Measurements from ENCODE around the gene UCK2. TPM values are rescaled to one million over a fixed set of nuclear protein-coding genes. Genes with fewer than 3 reads are reported as not detected.
A peak's percentile ranks its signal among the peaks of the same experiment; 100 is the strongest.

The UCK2 gene
- total and polyA plus RNA-seq, 2 experiments from 2014 or later: 101 to 149 TPM

- no peaks in the 10 kb centered on the region for H3F3A ChIP-seq (replicated peaks; ENCODE audit: low read depth)
- no peak overlapping the region for H3K27ac Mint-ChIP-seq
- no peak for ATAC-seq
- no peak overlapping the region for H3K4me3 Mint-ChIP-seq
- peak overlapping the region; percentile 38 for H2AFZ ChIP-seq
- no peaks in the 10 kb centered on the region for H3K9me3 Mint-ChIP-seq
- H3K36me3 Mint-ChIP-seq (ENCODE audit: low read depth): no peaks in the 10 kb centered on the region
- H3K4me2 ChIP-seq: no peak overlapping the region
- H3K4me1 Mint-ChIP-seq: no peaks in the 10 kb centered on the region
- H3K4me3 ChIP-seq: no peak overlapping the region
- no peak for DNase-seq (ENCODE audit: low spot score)
- no peaks in the 10 kb centered on the region for H3K27me3 ChIP-seq (ENCODE audit: insufficient read depth)
- H3K4me1 ChIP-seq (ENCODE audit: insufficient read depth): no peaks in the 10 kb centered on the region
- H3K79me2 ChIP-seq (replicated peaks; ENCODE audit: insufficient read depth): no peaks in the 10 kb centered on the region
- no peaks in the 10 kb centered on the region for H3K9me2 ChIP-seq (ENCODE audit: insufficient read depth)
- no peaks in the 10 kb centered on the region for H3K36me3 ChIP-seq (ENCODE audit: insufficient read depth)
- no peaks in the 10 kb centered on the region for H3K27me3 Mint-ChIP-seq (ENCODE audit: insufficient read depth, low read depth, poor library complexity)
- TF ChIP-seq ZNF114 (CRISPR knock-in tag; IDR thresholded peaks at IDR 0.05) (no peak), EZH2phosphoT487 (IDR thresholded peaks at IDR 0.05; ENCODE audit: unreplicated experiment) (no peak), EZH2 (IDR thresholded peaks at IDR 0.05; ENCODE audit: low read depth, unreplicated experiment) (no peak), JUNB (IDR thresholded peaks at IDR 0.05; ENCODE audit: unreplicated experiment) (no peak), CREB1 (CRISPR knock-in tag; IDR thresholded peaks at IDR 0.05; ENCODE audit: low read depth) (no peak), ZNF462 (CRISPR knock-in tag; IDR thresholded peaks at IDR 0.05) (no peak), REST (IDR thresholded peaks at IDR 0.05; ENCODE audit: unreplicated experiment) (no peak), ZNF331 (CRISPR knock-in tag; IDR thresholded peaks at IDR 0.05; ENCODE audit: low read depth) (no peak), NANOG (IDR thresholded peaks at IDR 0.05; ENCODE audit: borderline replicate concordance) (no peak), CTCF (conservative IDR thresholded peaks at IDR 0.05; ENCODE audit: low read depth in 2 of 2) (no peak), ETS1 (IDR thresholded peaks at IDR 0.05) (no peak), POLR2AphosphoS5 (IDR thresholded peaks at IDR 0.05; ENCODE audit: low read depth) (no peak), STAT1 (IDR thresholded peaks at IDR 0.05; ENCODE audit: unreplicated experiment) (no peak)
- H4K20me1 ChIP-seq (replicated peaks; ENCODE audit: insufficient read depth): no peaks in the 10 kb centered on the region
- no peak overlapping the region for H3K27ac ChIP-seq (ENCODE audit: low read depth)
These were observed 10.5 kb upstream of the UCK2 start for GRCh38 chr1:165816826-165817497.
